PFSK-1 (cell line): ENCODE data around the gene FAM209B.
"Not testable (repeated sequence)": the region's sequence is repeated elsewhere in the genome, so short reads cannot be mapped to it uniquely, and the experiment has no call there.

ENCODE experiments used
- FOXP2 ChIP-seq: optimal IDR thresholded peaks from 2 replicates; pipeline ENCODE3; 2011; ENCODE audit warnings: borderline replicate concordance, control low read depth, inconsistent platforms; ENCODE audit not compliant: insufficient read depth; ENCODE audit errors: extremely low read length, extremely low read depth
- POLR2AphosphoS5 ChIP-seq: IDR thresholded peaks from 2 replicates; pipeline ENCODE4 v1.6.1; 2012; ENCODE audit warnings: low read depth, mild to moderate bottlenecking, control low read depth, low read length, moderate library complexity
- SIN3A ChIP-seq: IDR thresholded peaks from 2 replicates; pipeline ENCODE4 v1.6.1; 2012; ENCODE audit warnings: mild to moderate bottlenecking, low read length, moderate library complexity, borderline replicate concordance; ENCODE audit not compliant: insufficient read depth
- TAF1 ChIP-seq: IDR thresholded peaks from 2 replicates; pipeline ENCODE4 v1.6.1; 2012; ENCODE audit warnings: low read length, control low read depth, borderline replicate concordance; ENCODE audit not compliant: insufficient read depth
- TF ChIP-seq, protein P1 (sequence below), 2 experiments: IDR thresholded peaks; 2 replicates each; pipeline versions ENCODE4 v1.6.1 to v1.8.0; 2011 to 2012; ENCODE audit warnings: low read depth in 2 of 2, low read length in 2 of 2, control low read depth in 1 of 2, inconsistent platforms in 1 of 2, mild to moderate bottlenecking in 1 of 2, moderate library complexity in 1 of 2; ENCODE audit not compliant: insufficient read depth in 1 of 2

The FAM209B gene

DNA sequence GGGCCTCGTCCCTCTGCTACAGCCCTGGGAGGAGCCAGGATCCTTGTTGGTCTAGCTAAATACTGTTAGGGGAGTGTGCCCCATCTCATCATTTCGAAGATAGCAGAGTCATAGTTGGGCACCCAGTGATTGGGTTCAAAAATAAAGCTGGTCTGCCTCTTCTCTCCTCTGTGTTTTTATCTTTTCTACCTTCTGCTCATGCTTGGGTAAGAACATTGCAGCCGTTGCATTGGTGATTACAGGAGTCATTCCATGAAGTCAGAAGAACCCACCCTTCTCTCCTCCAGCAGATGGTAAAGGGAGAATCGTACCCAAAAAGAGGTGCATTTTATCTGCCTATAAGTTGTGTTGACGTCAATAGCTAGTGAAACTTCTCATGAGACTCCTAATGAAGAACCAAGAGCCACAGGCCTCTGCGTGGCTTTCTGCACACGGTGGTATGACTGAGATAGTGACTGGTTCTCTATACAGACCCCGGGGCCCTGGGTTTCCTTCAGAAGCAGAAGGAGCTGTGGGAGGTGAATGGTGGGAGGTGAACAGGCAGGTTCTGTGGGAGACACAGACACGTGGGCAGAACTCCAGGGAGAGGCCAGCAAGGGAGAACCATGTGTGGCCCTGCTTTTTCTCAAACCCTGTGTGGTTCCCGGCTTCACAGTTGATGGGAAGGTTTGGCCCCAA lies 14.2 kb upstream of the FAM209B start:
- TF ChIP-seq, protein P1, sequence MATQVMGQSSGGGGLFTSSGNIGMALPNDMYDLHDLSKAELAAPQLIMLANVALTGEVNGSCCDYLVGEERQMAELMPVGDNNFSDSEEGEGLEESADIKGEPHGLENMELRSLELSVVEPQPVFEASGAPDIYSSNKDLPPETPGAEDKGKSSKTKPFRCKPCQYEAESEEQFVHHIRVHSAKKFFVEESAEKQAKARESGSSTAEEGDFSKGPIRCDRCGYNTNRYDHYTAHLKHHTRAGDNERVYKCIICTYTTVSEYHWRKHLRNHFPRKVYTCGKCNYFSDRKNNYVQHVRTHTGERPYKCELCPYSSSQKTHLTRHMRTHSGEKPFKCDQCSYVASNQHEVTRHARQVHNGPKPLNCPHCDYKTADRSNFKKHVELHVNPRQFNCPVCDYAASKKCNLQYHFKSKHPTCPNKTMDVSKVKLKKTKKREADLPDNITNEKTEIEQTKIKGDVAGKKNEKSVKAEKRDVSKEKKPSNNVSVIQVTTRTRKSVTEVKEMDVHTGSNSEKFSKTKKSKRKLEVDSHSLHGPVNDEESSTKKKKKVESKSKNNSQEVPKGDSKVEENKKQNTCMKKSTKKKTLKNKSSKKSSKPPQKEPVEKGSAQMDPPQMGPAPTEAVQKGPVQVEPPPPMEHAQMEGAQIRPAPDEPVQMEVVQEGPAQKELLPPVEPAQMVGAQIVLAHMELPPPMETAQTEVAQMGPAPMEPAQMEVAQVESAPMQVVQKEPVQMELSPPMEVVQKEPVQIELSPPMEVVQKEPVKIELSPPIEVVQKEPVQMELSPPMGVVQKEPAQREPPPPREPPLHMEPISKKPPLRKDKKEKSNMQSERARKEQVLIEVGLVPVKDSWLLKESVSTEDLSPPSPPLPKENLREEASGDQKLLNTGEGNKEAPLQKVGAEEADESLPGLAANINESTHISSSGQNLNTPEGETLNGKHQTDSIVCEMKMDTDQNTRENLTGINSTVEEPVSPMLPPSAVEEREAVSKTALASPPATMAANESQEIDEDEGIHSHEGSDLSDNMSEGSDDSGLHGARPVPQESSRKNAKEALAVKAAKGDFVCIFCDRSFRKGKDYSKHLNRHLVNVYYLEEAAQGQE (IDR thresholded peaks at IDR 0.05; ENCODE audit: insufficient read depth in 1 of 2, low read depth in 2 of 2, low read length in 2 of 2): no peak
- TF ChIP-seq SIN3A (no peak), POLR2AphosphoS5 (no peak), FOXP2 (no peak), TAF1 (no peak)

DNA sequence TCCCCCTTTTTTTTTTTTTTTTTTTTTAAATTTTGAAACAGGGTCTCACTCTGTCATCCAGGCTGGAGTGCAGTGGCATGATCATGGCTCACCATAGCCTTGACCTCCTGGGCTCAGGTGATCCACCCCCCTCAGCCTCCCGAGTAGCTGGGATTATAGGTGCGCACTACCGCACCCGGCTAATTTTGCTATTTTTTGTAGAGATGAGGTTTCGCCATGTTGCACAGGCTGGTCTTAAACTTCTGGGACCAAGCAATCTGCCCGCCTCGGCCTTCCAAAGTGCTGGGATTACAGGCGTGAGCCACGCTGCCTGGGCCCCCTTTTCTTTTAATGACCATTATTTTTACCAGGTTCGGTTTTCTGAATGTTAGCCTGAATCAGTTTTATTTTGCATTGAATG lies 13.5 kb upstream of the FAM209B start:
- TF ChIP-seq SIN3A (no peak), TAF1 (no peak), POLR2AphosphoS5 (no peak), FOXP2 (no peak)
- TF ChIP-seq, protein P1 (IDR thresholded peaks at IDR 0.05; ENCODE audit: insufficient read depth in 1 of 2, low read depth in 2 of 2, low read length in 2 of 2): no peak

DNA sequence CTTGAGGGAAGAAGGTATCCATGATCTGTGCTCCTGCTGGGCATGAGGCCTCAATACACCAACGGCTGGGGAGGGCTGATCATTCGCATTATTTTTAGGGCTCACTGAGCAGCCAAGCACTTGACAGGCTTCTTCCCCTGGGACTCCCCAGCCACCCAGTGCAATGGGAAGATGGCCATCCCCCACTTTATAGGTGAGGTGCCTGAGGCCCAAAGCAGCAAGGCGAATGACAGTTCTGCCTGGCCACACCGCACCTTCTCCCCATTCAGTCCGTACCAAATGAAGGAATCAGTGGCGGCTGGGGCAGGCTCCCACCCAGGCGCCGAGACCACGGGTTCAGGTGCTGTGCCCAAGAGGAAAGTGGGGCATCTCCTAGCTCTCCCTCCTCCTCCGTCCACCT lies 12.9 kb upstream of the FAM209B start:
- TF ChIP-seq POLR2AphosphoS5 (no peak), TAF1 (no peak), SIN3A (no peak), FOXP2 (no peak)
- TF ChIP-seq, protein P1 (IDR thresholded peaks at IDR 0.05; ENCODE audit: insufficient read depth in 1 of 2, low read depth in 2 of 2, low read length in 2 of 2): no peak

DNA sequence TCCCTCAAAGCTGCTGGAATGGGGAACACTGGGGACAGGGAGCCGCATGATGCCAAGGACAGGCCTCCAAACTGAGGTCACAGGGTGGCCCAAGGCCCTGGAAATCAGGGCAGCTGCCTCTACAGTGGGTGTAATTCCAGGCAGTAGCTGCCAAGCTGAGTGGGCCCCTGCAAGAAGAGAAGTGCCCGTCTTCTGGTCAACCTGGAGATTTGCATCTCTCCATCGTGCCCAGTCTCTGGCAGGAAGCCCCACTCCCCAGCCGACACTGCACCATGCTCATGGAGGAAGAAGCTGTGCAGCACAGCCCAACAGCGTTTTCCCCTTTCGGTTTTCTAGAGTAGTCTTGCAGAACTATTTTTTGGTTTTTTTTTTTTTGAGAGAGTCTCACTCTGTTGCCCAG lies 10.7 kb upstream of the FAM209B start:
- TF ChIP-seq POLR2AphosphoS5 (no peak), FOXP2 (no peak)

DNA sequence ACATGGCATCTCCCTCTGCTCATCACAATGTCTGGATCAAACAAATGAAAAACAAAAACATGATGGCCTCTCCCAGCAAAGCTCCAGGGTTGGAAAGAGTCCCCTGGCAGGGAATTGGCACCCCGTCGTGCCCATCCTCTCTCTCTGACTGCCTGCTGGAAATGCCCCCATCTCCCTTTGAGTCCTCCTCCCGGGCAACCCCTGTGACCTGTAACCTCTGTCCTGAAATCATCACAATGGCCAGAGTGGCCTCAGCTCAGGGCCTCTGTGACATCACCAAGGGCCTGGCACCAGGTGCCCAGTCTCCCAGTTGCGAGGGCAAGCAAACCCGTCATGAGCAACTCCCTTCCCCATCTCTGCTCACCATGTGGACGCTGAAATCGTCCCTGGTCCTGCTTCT lies 8.6 kb upstream of the FAM209B start, which contains the start of gene FAM209A:
FAM209A (plus strand) TSS at position 301 of the 400 bp plus-strand sequence; CDS start at position 366, 65 bp downstream.
- not testable (repeated sequence) for TF ChIP-seq TAF1, POLR2AphosphoS5
- TF ChIP-seq, protein P1 (IDR thresholded peaks at IDR 0.05; ENCODE audit: insufficient read depth in 1 of 2, low read depth in 2 of 2, low read length in 2 of 2): not testable (repeated sequence)
